Mesendoderm (in vitro differentiated cells): ENCODE results near the gene ATR.
A peak's percentile ranks its signal among the peaks of the same experiment; 100 is the strongest.

Experiments used
- DNase-seq: peaks from one replicate; pipeline ENCODE4 v3.0.0; 2013
- H2AK5ac ChIP-seq: 2 replicates; pipeline ENCODE4 v1.6.1; 2013; ENCODE audit warnings: low read length, inconsistent platforms
- H2BK120ac ChIP-seq: 2 replicates; pipeline ENCODE4 v1.6.1; 2013; ENCODE audit warnings: low read depth, mild to moderate bottlenecking, low read length, moderate library complexity, mixed read lengths
- H2BK15ac ChIP-seq: replicated peaks from 2 replicates; pipeline ENCODE4 v1.6.1; 2013; ENCODE audit warnings: low read depth, mild to moderate bottlenecking, moderate library complexity
- H2BK5ac ChIP-seq: 2 replicates; pipeline ENCODE4 v1.6.1; 2013; ENCODE audit warnings: low read length, inconsistent platforms
- H3K18ac ChIP-seq: 2 replicates; pipeline ENCODE4 v1.6.1; 2013; ENCODE audit warnings: mild to moderate bottlenecking, low read length, mixed read lengths
- H3K23ac ChIP-seq: one replicate; pipeline ENCODE4 v1.6.1; 2013; ENCODE audit warnings: low read length
- H3K27ac ChIP-seq: 2 replicates; pipeline ENCODE4 v1.5.1; 2013; ENCODE audit warnings: low read depth, mild to moderate bottlenecking, inconsistent platforms, low read length, moderate library complexity
- H3K27me3 ChIP-seq: 2 replicates; pipeline ENCODE4 v1.6.1; 2013; ENCODE audit warnings: low read length, control low read depth, mild to moderate bottlenecking, inconsistent platforms; ENCODE audit not compliant: insufficient read depth, poor library complexity
- H3K36me3 ChIP-seq: 2 replicates; pipeline ENCODE4 v1.6.1; 2013; ENCODE audit warnings: low read length, inconsistent platforms; ENCODE audit not compliant: control insufficient read depth, insufficient read depth
- H3K4ac ChIP-seq: one replicate; pipeline ENCODE4 v1.6.1; 2013; ENCODE audit warnings: low read depth, mild to moderate bottlenecking, low read length, moderate library complexity
- H3K4me1 ChIP-seq: 2 replicates; pipeline ENCODE4 v1.6.1; 2013; ENCODE audit warnings: low read depth, low read length, inconsistent platforms; ENCODE audit not compliant: control insufficient read depth
- H3K4me2 ChIP-seq: 2 replicates; pipeline ENCODE4 v1.6.1; 2013; ENCODE audit warnings: low read length
- H3K4me3 ChIP-seq: 2 replicates; pipeline ENCODE4 v1.5.1; 2013; ENCODE audit warnings: mild to moderate bottlenecking, low read length
- H3K56ac ChIP-seq: one replicate; pipeline ENCODE4 v1.6.1; 2013; ENCODE audit warnings: low read length
- H3K79me1 ChIP-seq: 2 replicates; pipeline ENCODE4 v1.6.1; 2013; ENCODE audit warnings: low read length, inconsistent platforms
- H3K79me2 ChIP-seq: 2 replicates; pipeline ENCODE4 v1.6.1; 2013; ENCODE audit warnings: mild to moderate bottlenecking, low read length; ENCODE audit not compliant: control insufficient read depth, insufficient read depth
- H3K9ac ChIP-seq: 2 replicates; pipeline ENCODE4 v1.6.1; 2013; ENCODE audit warnings: low read length, inconsistent platforms
- H4K5ac ChIP-seq: one replicate; pipeline ENCODE4 v1.6.1; 2013; ENCODE audit warnings: low read length
- H4K8ac ChIP-seq: one replicate; pipeline ENCODE4 v1.6.1; 2013; ENCODE audit warnings: low read depth, mild to moderate bottlenecking, control low read depth, low read length, moderate library complexity
- WGBS: extraction: QIAGEN DNeasy Blood & Tissue Kit; methylation state at CpG from one replicate; pipeline ENCODE4 v1.1.7; 2013; ENCODE audit warnings: low lambda C conversion rate, missing lambda C conversion rate; ENCODE audit not compliant: insufficient coverage; ENCODE audit errors: extremely low coverage; 5-methylcytosine and 5-hydroxymethylcytosine counted together

Gene ATR

DNA sequence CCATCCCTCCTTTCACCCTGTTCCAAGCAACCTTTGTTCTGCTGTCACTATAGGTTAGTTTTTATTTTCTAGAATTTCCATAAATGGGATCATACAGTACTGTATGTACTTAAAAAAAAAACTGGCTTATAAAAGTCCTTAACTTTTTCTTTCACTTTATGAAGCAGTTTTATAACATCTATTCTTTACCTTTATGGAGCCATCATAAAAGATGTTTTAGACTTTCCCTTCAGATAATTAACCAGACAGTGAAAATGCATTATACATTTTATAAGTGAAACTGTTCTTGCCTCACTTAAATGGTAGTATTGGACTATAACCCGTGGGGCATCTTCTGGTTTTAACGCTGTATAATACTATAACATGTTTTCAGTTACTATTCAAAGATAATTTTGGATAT is 43.9 kb upstream of the ATR start:
- no peak overlapping the region for H3K56ac ChIP-seq
- H3K4me3 ChIP-seq = no peak overlapping the region
- H3K18ac ChIP-seq = no peak overlapping the region
- H3K23ac ChIP-seq = no peak overlapping the region
- H2BK120ac ChIP-seq = no peak overlapping the region
- H2BK15ac ChIP-seq = no peak overlapping the region
- WGBS = no CpG with 5 or more reads among the region's 2 CpGs
- H3K4me2 ChIP-seq = no peak overlapping the region
- H3K27ac ChIP-seq = no peak overlapping the region
- H3K4me1 ChIP-seq = no peaks in the 10 kb centered on the region
- no peaks in the 10 kb centered on the region for H3K36me3 ChIP-seq
- no peak overlapping the region for H3K9ac ChIP-seq
- no peak overlapping the region for H4K5ac ChIP-seq
- no peak overlapping the region for H2AK5ac ChIP-seq
- no peaks in the 10 kb centered on the region for H3K79me2 ChIP-seq
- no peak for DNase-seq
- H3K4ac ChIP-seq = no peak overlapping the region
- H3K79me1 ChIP-seq = no peaks in the 10 kb centered on the region
- no peak overlapping the region for H2BK5ac ChIP-seq
- H4K8ac ChIP-seq = no peak overlapping the region
- H3K27me3 ChIP-seq = no peaks in the 10 kb centered on the region

DNA sequence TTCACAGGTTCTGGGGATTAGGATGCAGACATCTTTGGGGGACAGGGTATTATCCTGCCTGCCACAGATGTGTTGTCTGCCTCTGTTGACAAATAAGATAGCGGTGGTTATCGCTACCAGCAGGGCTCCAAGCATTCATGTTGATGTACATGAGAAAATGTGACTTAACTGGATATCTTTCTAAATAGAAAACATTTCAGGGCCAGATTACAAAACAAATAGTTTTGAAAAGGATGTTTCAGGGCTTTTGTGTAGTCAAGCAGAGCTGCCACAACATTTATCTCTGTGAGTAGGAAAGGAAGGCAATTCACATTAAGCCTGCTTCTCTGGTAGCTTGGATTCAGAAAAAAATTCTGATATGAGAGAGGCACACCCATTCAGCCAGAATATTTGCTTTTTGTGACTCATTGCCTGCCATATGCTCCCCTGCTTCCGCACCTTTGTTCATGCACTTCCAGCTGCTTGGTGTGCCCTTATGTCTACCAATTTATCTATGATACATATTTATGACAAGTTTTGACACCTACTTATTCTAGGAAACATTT is 40.5 kb upstream of the ATR start:
- no peak overlapping the region for H3K4ac ChIP-seq
- WGBS = no CpG with 5 or more reads among the region's 3 CpGs
- H4K8ac ChIP-seq = no peak overlapping the region
- no peak overlapping the region for H4K5ac ChIP-seq
- H3K79me2 ChIP-seq = no peaks in the 10 kb centered on the region
- no peak overlapping the region for H3K9ac ChIP-seq
- no peak overlapping the region for H2BK120ac ChIP-seq
- no peak overlapping the region for H2AK5ac ChIP-seq
- H3K4me1 ChIP-seq = no peaks in the 10 kb centered on the region
- H2BK15ac ChIP-seq = no peak overlapping the region
- no peak overlapping the region for H3K18ac ChIP-seq
- H3K23ac ChIP-seq = no peak overlapping the region
- no peak overlapping the region for H2BK5ac ChIP-seq
- no peak overlapping the region for H3K27ac ChIP-seq
- DNase-seq = peak; percentile 13
- no peaks in the 10 kb centered on the region for H3K36me3 ChIP-seq
- H3K56ac ChIP-seq = no peak overlapping the region
- H3K79me1 ChIP-seq = no peaks in the 10 kb centered on the region
- no peak overlapping the region for H3K4me3 ChIP-seq
- H3K27me3 ChIP-seq = no peaks in the 10 kb centered on the region
- H3K4me2 ChIP-seq = no peak overlapping the region

DNA sequence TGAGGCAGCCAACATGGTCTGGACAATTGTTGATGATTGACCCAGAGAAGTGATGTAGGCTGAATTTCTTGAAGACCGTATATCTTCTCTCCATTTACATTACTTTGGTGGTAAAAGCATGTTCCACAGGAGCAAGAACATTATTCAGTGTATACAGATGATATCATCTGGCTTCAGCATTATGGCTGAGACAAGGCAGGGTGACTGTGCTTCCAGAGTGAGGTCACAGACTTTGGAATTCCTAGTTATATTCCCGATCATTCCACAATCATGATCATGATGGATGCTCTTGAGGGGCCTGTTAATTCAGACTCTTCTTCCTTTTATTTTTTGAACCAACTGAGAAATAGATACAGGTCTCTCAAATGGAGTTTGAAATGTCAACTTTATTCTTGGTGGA is 36.6 kb upstream of the ATR start:
- no CpG with 5 or more reads among the region's 2 CpGs for WGBS
- Histone ChIP-seq H3K79me2 (no peaks in the 10 kb centered on the region), H3K23ac (no peak overlapping the region), H2BK15ac (no peak overlapping the region), H3K36me3 (no peaks in the 10 kb centered on the region), H3K4ac (no peak overlapping the region), H3K9ac (no peak overlapping the region), H3K56ac (no peak overlapping the region), H2BK5ac (no peak overlapping the region), H4K5ac (no peak overlapping the region), H3K4me3 (no peak overlapping the region), H3K27me3 (no peaks in the 10 kb centered on the region), H2AK5ac (no peak overlapping the region), H4K8ac (no peak overlapping the region), H3K27ac (no peak overlapping the region), H3K4me1 (no peaks in the 10 kb centered on the region), H3K4me2 (no peak overlapping the region), H3K18ac (no peak overlapping the region), H2BK120ac (no peak overlapping the region), H3K79me1 (no peaks in the 10 kb centered on the region)
- no peak for DNase-seq

DNA sequence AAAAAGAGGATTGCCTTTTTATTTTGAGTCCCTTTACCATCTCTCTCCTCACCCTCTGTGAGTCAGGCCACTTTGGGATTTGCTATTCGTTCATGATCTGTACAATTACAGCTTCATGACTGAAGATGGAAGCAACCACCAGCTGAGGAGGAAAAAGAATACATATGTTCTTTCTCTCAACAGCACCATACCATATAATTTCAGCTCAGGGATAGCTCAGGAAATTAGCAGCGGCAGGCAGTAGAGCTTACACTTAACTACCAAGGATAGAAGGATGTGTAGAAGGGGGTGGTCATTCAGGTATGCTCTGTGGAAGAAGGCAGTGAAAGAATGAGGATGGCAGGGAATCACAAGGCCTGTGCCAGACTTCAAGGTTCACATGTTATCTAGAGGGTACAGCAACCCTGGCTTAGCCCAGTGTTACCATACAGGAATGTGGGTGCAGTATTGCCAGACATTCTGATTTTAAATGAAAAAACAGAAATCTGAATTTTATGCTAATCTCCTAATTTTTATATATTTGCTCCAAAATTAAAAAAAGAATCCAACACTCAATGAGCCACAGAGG is 35.6 kb upstream of the ATR start:
- Histone ChIP-seq H3K18ac (no peak overlapping the region), H2AK5ac (no peak overlapping the region), H3K4me1 (no peaks in the 10 kb centered on the region), H3K4ac (no peak overlapping the region), H3K23ac (no peak overlapping the region), H3K9ac (no peak overlapping the region), H3K36me3 (no peaks in the 10 kb centered on the region), H3K79me2 (no peaks in the 10 kb centered on the region), H3K27ac (no peak overlapping the region), H2BK15ac (no peak overlapping the region), H3K56ac (no peak overlapping the region), H2BK5ac (no peak overlapping the region), H3K4me3 (no peak overlapping the region), H4K8ac (no peak overlapping the region), H4K5ac (no peak overlapping the region), H3K79me1 (no peaks in the 10 kb centered on the region), H2BK120ac (no peak overlapping the region), H3K27me3 (no peaks in the 10 kb centered on the region), H3K4me2 (no peak overlapping the region)
- no peak for DNase-seq
- WGBS = no CpG with 5 or more reads among the region's 2 CpGs

DNA sequence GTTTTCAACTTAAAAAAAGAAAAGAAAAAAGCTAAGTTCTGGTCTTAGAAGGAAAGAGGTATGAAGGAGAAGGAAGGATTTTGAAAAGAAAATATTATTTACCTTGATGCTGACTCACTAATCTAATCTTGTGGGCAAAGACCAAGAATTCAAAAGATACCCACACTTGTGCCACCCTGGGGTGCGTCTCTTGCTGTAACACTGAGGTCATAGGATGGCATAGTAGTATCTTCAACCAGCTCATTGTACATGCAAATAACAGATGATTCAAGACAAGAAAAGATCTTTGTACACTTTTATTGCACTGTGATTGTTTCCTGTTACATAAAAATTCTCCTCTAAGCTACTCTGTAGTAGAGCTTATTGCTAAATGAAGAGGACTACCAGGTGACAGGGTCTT is 35.0 kb upstream of the ATR start:
- no CpG with 5 or more reads among the region's 1 CpG for WGBS
- no peak overlapping the region for H3K27ac ChIP-seq
- H3K9ac ChIP-seq = no peak overlapping the region
- H3K4me3 ChIP-seq = no peak overlapping the region
- H4K5ac ChIP-seq = no peak overlapping the region
- H3K23ac ChIP-seq = no peak overlapping the region
- H3K79me2 ChIP-seq = no peaks in the 10 kb centered on the region
- no peak overlapping the region for H2BK5ac ChIP-seq
- H3K4ac ChIP-seq = no peak overlapping the region
- H3K4me1 ChIP-seq = no peaks in the 10 kb centered on the region
- H3K56ac ChIP-seq = no peak overlapping the region
- H3K18ac ChIP-seq = no peak overlapping the region
- H3K27me3 ChIP-seq = no peaks in the 10 kb centered on the region
- H2BK15ac ChIP-seq = no peak overlapping the region
- no peaks in the 10 kb centered on the region for H3K79me1 ChIP-seq
- H3K36me3 ChIP-seq = no peaks in the 10 kb centered on the region
- DNase-seq = no peak
- H2BK120ac ChIP-seq = no peak overlapping the region
- H2AK5ac ChIP-seq = no peak overlapping the region
- no peak overlapping the region for H4K8ac ChIP-seq
- no peak overlapping the region for H3K4me2 ChIP-seq

DNA sequence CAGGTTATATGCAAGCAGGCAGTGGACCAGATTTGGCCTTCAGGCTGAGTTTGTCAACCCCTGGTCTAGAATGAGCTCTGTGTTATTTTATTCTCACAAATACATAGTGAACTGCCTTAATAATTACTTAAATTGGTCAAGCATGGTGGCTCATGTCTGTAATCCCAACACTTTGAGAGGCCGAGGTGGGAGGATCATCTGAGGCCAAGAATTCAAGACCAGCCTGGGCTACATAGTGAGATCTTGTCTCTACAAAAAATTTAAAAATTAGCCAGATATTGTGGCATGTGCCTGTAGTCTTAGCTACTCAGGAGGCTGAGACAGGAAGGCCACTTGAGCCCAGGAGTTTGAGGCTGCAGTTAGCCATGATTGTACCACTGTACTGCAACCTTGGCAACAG is 32.7 kb upstream of the ATR start:
- Histone ChIP-seq H3K4ac (no peak overlapping the region), H3K79me1 (no peaks in the 10 kb centered on the region), H3K27ac (no peak overlapping the region), H2BK15ac (no peak overlapping the region), H3K4me2 (no peak overlapping the region), H3K4me1 (no peaks in the 10 kb centered on the region), H3K79me2 (no peaks in the 10 kb centered on the region), H3K4me3 (no peak overlapping the region), H3K36me3 (no peaks in the 10 kb centered on the region), H2BK120ac (no peak overlapping the region), H4K8ac (no peak overlapping the region), H3K9ac (no peak overlapping the region), H3K23ac (no peak overlapping the region), H4K5ac (no peak overlapping the region), H2AK5ac (no peak overlapping the region), H3K56ac (no peak overlapping the region), H2BK5ac (no peak overlapping the region), H3K27me3 (no peaks in the 10 kb centered on the region), H3K18ac (no peak overlapping the region)
- WGBS = no CpG with 5 or more reads among the region's 1 CpG
- DNase-seq = no peak
